ENCODE measurements around the gene LAMC3.
A peak's percentile ranks its signal among the peaks of the same experiment; 100 is the strongest.
"Not testable (repeated sequence)": the region's sequence is repeated elsewhere in the genome, so short reads cannot be mapped to it uniquely, and the experiment has no call there.

Gene LAMC3

DNA sequence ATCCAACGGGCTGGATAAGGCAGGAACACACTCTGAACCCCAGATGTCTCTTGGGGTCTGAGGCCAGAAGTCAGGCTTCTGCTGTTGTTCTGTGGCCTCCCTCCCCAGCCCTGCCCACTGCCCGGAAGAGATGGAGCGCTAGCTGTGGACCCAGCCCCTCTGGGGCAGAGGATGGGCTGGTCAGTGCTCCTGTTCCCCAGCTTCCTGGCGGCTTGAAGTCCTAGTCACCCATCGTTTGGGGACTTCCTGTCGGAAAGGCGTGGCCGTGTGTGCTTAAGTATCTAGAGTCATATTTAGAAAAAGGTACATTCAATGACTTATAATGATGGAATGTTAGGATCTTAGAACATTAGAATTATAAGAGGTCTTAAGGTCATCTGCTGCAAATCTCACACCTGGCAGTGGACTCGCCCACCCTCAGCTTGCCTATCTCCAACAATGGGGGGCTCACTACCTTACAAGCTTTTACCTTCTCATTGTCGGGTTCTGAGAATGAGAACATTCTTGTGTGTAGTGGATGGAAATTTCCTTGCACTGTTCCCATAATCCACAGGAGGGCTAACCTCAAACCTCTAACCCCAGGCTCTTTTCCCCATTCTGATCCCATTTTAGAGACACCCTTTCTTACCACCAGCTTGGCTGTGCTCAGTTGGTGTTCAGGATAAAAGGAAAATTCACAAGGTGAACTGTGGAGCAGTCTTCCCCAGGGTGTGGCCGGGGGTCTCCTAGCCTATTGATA lies 74.0 kb downstream of the LAMC3 start:
- no peak for DNase-seq

DNA sequence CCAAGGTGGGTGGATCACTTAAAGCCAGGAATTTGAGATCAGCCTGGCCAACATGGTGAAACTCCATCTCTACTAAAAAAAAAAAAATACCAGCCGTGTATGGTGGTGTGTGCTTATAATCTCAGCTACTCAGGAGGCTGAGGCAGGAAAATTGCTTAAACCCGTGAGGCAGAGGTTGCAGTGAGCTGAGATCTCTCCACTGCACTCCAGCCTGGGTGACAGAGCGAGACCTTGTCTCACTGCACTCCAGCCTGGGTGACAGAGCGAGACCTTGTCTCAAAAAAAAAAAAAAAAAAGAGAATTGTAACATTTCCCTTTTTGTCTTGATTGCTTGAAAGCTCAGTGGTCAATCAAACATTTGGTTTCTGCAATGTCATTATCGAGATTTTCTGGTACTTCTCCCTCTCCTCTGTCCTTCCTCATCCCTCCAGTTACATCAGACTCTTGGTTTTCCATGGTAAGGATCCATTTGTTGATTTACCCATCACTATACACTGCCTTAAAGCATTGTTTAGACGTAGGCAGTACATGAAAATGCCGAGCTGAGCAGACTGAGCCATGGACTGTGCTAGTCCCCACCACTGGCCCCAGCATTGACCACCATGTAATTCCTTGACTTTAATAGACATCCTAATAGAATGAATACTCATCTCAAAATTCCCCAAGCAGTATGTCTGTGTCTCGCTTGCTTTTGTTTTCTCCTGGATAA lies 75.8 kb downstream of the LAMC3 start:
- no peak for DNase-seq

DNA sequence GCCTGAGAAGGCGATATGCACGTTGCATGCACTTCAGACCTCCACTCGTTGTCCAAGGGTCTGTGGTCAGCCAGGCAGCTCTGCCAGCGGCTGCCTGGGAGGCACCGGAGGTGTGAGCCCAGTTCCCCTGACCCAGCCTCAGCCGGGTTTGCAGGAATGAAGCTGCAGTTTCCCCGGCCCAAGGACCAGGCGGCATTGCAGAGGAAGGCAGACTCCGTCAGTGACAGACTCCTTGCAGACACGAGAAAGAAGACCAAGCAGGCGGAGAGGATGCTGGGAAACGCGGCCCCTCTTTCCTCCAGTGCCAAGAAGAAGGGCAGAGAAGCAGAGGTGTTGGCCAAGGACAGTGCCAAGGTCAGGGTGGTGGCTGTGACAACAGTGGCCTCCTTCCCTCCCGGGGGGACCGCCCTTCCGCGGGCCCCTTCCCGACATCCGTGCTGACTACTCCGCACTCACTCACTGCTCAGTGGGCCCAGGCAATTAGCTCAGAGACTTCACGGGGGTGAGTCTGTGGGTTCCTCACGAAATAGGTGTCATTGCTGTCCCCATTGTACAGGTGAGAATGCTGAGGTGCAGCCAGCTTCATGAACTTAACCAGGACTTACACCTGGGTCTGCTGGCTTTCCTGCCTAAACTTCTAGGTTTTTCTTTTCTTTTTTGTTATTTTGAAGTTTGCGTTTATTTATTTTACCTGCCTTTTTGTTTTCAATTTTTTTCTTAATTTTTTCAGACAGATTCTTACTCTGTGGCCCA lies 76.6 kb downstream of the LAMC3 start:
- no peak for DNase-seq

DNA sequence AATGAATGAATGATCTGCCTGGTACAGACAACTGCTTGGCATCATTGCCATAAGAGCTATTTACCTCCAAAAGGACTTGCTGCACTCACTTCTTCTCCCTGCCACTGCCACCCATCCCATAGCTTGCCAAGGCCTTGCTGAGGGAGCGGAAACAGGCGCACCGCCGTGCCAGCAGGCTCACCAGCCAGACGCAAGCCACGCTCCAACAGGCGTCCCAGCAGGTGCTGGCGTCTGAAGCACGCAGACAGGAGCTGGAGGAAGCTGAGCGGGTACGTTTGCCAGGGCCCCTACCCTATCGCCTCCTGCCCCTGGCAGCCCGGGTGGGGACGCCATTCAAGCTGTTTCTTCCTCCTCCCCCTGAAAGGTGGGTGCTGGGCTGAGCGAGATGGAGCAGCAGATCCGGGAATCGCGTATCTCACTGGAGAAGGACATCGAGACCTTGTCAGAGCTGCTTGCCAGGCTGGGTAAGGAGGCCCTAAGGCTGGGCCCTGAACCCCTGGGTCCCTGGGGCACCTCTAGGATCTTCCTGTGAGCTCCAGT lies 78.5 kb downstream of the LAMC3 start:
- no peak for DNase-seq

DNA sequence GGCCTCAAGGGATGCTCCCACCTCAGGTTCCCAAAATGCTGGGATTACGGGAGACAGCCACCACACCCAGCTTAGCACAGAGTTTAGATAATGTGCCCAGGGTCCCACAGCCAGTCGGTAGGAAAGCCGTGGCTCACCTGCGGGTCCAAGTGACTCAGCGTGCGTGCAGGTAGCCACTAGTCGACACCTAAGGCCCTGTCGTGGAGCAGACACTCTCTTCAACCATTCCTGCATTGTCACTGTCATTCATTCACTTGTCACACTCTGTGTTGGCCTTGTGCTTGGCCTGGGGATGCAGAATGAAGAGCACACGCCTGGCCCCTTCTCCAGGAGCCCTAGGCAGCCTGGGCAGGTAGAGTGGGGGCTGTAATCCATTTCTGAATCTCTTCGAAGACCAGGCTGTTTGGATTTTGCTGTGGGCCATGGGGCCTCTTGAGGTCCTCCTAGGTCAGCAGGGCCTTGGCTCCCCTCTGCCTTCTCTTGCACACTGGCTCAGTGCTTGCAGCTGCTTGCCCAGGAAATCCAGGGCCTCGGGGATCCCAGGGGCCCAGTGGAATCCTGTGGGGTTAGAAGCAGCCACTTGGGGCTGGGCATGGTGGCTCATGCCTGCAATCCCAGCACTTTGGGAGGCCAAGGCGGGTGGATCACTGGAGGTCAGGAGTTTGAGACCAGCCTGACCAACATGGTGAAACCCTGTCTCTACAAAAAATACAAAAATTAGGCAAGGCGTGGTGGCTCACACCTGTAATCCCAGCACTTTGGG lies 81.2 kb downstream of the LAMC3 start:
- DNase-seq, result no peak

DNA sequence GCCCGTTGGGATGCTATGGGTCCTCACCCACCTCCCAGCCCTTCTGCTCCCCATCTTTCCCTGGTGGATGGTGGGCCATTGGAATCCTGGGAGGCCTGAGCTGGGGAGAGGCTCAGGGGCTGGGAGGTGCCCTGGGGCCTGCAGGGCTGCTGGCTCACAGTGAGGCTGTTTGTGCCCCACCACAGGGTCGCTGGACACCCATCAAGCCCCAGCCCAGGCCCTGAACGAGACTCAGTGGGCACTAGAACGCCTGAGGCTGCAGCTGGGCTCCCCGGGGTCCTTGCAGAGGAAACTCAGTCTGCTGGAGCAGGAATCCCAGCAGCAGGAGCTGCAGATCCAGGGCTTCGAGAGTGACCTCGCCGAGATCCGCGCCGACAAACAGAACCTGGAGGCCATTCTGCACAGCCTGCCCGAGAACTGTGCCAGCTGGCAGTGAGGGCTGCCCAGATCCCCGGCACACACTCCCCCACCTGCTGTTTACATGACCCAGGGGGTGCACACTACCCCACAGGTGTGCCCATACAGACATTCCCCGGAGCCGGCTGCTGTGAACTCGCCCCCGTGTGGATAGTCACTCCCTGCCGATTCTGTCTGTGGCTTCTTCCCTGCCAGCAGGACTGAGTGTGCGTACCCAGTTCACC lies 82.5 kb downstream of the LAMC3 start:
- no peak for DNase-seq

DNA sequence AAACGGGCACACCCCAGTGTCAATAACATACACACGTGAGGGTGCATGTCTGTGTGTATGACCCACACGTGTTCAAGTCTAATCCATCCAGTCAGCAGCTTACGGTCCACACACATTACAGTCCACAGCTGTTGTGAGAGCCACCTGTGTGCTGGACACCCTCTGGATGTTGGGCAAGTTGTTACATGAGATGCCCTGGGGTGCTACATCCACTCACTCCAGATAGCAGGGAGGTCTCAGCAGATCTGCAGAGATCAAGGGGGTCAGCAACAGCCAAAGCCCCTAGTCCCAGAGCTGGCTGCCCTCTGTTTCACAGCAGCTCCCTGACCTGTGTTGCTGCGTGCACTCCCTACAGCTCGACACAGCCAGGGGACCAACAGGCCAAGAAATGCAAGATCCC lies 83.1 kb downstream of the LAMC3 start:
- no peak for DNase-seq

DNA sequence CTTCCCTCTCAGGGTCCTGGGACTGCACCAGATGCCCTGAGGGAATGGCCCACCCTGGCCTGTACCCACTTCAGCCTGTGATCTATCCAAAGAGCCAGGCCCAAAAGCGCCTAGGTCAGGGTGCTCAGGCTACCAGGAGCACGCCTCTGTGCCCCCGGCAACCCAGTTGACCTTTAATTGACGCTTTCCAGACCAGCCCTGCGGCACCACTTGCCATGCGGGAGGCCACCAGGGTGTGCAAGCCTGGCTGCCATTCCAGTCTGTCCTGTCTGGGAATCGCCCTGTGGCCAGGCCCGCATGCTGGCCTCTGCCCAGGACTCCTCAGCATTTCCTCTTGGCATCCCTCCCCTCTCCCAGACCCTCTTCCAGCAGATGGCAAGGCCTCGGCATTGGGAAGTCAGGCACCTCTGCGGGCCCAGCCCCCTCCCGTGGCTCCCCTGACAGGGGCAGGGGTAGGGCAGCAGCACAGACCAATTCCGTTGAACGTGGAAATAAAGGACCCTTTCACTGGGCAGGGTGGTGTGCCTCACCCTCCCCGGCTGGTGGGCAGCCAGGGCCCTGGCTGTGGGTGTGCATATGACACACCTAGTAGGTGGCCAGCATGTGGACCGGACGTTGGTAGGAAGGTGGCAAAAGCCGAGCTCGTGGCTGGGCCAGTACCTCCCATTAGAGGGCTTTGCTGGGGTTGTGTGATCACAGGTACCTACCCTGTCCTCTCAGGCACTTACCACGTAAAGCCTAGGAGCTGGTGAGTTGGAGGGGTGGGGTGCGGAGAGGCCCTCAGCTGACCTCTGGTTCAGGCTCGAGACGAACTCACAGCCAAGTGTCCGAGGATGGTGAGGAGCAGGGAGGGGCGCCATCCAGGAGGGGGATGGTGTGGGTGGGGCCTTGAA lies 83.8 kb downstream of the LAMC3 start:
- DNase-seq, result no peak

DNA sequence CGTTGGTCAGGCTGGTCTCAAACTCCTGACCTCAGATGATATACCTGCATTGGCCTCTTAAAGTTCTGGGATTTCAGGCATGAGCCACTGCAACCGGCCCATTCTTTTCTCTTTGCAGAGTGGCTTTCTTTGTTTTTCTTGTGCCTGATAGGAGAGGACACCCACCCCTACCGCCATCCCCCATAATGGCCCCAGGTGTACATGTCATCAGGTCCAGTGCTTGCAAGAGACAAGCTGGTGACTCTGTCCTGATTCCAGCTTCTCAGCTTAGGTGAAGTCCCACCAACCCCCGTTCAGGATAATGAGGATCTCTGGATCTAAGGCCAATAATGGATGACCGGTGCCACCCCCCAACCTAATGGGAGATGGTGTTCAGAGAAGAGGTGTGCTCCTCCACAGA lies 85.0 kb downstream of the LAMC3 start:
- no peak for DNase-seq

DNA sequence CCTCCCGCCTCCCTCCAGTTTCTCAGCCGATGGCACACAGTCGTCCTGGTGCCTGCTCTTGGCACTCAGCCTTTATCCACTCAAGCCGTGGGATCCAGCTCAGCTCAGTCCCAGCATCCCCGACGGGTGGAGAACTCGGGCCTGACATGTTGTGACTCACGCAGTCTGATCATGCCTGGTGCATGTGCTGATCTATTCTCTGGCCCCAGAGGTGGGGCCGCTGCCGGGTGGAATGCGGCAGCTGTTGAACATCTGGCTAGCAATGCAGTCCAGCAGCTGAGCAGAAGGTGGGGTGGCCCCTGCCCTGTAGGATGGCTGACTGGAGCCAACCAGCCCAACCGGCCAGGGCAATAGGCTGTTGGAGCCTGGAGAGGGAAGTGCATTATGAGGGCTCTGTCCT lies 85.6 kb downstream of the LAMC3 start:
- DNase-seq, result peak; percentile 85

DNA sequence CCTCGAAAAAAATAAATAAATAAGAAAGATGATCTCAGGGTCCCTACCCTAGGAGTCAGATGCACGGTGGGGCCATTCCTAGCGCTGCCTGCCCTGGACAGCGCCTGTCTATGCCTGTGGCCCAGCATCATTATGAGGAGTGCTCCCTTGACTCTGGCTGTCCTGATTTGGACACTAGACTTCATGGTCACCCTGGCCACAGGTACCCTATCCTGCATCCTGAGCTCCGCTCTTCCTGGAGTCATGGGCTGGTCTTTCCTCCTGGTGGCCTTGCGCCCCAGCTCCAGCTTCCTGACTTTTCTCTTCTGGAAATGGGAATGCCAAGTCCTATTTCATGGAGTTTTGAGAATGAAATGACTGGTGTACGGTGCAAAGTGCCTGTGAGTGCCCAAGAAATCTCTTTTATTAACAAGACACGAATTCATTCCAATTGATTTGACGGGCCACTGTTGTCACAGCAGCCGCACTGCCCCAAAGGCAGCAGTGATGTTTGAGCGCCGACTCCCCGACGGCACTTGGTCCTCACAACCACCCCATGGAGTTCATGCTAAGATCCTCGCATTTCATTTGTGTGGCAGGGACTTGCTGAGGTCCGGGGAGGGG lies 86.8 kb downstream of the LAMC3 start:
- no peak for DNase-seq

DNA sequence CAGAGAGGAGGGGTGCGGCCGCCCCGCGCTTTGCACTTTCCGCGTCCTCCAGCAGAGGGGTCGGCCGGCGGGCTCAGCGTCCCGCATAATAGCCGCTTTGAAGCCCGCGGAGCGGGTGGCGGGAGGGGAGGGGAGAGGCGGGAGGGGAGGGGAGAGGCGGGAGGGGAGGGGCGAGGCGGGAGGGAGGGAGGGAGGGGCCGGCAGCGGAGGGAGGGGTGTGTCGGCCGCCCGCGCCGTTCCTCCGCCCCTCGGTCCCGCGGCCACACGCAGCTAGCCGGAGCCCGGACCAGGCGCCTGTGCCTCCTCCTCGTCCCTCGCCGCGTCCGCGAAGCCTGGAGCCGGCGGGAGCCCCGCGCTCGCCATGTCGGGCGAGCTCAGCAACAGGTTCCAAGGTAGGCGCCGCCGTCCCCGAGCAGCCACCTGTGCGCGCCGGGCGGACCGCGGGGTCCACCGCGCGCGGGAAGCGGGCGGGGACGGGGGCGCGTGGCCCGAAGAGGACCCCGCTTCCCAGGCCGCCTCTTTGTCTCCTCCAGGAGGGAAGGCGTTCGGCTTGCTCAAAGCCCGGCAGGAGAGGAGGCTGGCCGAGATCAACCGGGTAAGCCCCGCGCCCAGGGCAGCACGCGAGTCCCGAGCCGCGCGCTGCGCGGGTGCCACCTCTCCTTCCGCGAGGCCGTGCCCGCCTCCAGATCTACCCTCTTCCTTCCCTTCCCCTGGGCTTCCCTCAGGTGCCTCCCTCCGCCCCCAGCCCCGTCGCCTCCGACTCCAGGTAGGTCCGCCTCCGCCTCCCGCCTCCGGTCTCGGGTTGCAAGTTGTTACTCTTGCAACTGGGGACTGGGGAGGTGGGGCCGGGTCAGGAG lies 87.5 kb downstream of the LAMC3 start, which contains the start of gene AIF1L:
TSS of gene AIF1L (plus strand) at position 263 of the 857 bp plus-strand sequence. CDS start at position 362, 99 bp downstream.
- no peak for DNase-seq

DNA sequence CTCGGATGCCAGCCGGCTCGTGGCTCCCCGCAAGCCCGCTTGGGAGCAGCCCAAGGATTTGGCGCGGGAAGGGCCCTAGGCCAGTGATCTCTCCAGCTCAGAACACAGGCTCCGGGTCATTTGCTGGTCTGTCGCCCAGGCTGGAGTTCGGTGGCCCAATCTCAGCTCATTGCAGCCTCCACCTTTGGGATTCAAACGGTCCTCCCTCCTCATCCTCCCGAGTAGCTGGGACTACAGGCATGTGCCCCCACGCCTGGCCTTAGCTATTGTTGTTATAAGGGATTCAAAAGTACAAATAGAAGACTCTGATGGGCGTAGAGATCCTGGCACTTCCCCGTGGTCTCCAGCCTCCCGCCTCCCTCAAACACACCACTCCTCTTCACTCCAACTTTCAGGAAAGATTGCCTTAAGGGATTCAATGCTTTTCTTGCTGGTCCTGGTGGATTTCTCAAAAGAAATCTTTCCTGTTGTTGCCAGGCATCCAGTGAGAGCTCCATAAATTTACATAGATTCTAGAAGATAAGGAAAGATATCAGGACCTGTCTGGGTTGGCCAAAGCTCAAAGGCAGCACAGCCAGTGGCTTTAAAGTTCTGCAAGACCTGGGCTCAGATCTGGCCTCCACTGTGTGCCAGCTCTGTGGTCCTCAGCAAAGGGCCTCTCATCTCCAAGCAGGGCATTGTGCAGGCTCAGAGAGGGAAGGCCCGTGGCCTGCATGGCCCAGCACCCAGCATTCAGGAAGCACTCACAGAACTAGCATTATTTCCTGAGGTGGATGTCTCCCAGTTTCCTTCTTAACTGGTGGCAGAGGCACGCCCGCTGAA lies 88.4 kb downstream of the LAMC3 start:
- no peak for DNase-seq

DNA sequence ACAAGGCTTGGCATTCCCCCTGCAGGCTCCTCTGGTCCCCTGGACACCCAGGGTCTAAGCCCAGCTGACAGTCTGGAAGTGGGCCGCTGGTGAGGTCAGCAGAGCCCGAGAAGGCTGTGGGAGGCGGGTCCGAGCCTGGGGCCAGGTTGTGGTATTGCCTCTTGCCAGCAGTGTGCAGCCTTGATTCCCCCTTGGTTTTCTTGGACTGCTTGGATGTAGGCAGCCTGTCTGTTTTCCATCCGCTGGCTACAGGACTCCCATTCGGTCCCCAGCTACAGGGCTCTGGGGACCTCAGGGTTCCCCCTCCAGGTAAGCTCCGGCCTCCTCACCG lies 88.9 kb downstream of the LAMC3 start:
- no peak for DNase-seq

DNA sequence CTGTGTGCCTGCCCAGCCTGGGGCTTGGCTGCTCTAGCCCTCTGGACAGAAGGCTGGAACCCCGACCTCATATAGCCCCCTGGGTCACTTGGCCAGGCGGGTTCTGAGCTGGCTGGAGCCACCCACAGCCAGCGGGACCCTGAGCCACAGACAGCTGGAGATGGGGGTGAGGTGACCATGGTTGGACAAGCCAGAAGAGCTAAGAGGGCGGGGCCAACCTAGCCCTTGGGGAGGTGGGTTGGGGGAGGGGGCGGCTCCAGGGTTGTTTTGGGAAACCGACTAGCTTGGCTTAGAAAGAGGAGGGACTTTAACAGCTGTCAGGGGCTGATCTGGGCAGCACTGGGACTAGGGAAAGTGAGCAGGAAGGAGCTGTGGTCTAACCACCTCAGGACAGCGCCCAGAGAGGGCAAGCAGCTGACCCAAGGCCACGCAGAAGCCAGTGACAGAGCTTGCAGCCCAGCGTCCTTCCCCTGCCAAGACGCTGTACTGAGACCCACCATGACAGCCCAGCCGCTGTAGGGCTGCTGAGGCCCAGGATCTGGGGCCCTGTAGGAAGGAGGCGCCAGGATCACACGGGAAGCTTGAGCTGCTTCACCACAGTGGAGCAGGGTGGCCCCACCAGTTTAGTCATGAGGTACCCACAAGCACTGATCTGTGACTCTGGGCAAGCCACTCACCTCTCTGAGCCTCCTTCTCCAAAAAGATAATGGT lies 89.6 kb downstream of the LAMC3 start:
- no peak for DNase-seq

DNA sequence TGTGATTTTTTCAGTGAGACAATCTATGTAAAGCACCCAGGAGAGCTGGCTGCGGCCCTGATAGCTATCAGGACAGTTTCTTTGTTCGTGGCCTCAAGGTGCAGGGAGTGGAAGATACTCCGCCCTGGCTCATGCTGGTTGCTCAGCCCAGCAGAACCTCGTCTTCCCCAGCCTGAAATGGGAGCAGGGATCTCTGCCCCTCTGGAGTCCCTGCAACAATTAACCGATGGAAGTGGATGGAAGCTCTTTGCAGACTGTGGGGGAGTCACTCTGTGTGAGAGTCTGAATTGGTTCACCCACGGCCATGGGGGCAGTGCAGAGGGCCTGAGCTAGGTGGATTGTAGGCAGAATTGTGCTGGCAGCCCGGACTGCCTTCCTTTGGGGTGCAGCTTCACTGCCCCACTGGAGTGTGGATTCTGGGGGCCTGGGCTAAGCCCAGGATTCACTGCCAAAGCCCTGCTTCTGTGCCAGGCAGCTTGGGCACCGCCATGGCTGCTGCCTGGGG lies 90.2 kb downstream of the LAMC3 start:
- no peak for DNase-seq

DNA sequence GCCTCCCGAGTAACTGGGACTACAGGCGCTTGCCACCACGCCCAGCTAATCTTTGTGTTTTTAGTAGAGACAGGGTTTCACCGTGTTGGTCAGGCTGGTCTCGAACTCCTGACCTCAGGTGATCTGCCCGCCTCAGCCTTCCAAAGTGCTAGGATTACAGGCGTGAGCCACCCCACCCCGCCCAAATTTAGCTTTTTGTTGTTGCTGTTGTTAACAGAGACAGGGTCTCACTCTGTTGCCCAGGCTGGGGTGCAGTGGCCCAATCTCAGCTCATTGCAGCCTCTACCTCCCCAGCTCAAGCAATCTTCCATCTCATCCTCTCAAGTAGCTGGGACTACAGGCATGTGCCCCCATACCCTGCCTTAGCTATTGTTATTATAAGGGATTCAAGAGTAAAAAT lies 90.9 kb downstream of the LAMC3 start:
- DNase-seq, result not testable (repeated sequence)

DNA sequence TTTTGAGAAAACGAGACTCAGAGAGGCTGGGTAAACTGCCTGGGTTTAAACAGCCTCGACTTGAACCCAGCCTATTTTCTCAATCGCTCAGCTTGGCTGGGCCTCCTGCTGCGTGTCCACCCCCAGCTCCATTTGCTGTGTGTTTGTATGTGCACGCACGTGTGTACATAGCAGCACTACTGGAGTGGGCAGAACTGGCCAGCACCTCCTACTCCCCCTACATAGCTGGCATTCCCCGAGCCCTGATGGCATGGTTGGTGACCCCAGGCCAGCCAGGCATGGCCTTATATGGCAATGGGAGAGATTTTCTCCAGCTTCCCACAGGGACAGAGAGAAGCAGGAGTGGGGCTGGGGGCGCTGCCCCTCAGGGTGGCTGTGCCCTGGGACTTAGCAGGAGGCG lies 91.5 kb downstream of the LAMC3 start:
- DNase-seq, result no peak

Measured in HCEC 1CT (cell line).